Spleen (tissue), 11 donors: ENCODE results near the gene CTSK. TPM values are rescaled to one million over a fixed set of nuclear protein-coding genes. Genes with fewer than 3 reads are reported as not detected.

Source experiments
- DNase-seq: peaks from one replicate; pipeline ENCODE4 v3.0.0-alpha.2; 2020
- H3K27ac ChIP-seq, 8 donors: fragments of 200-600 bp; sonication (generic) in 7 of 8; 1 replicate in 4 of 8; 2 replicates in 4 of 8; pipeline versions ENCODE4 v1.5.0 to v1.8.0; 2016 to 2021; ENCODE audit warnings: inconsistent platforms in 4 of 8, mild to moderate bottlenecking in 4 of 8, moderate library complexity in 1 of 8
- H3K27me3 ChIP-seq, 7 donors: fragments of 200-600 bp; sonication (generic) in 6 of 7; replicated peaks in 1 of 7; 1 replicate in 4 of 7; 2 replicates in 3 of 7; pipeline versions ENCODE4 v1.5.0 to v1.8.0; 2016 to 2021; ENCODE audit warnings: inconsistent platforms in 3 of 7, mild to moderate bottlenecking in 1 of 7
- H3K36me3 ChIP-seq, 6 donors: fragments of 200-600 bp; sonication (generic) in 5 of 6; 1 replicate in 4 of 6; 2 replicates in 2 of 6; pipeline versions ENCODE4 v1.5.0 to v1.8.0; 2016 to 2021; ENCODE audit warnings: inconsistent platforms in 2 of 6
- H3K4me1 ChIP-seq, 6 donors: fragments of 200-600 bp; sonication (generic) in 5 of 6; 1 replicate in 3 of 6; 2 replicates in 3 of 6; pipeline versions ENCODE4 v1.5.0 to v1.8.0; 2016 to 2021; ENCODE audit warnings: inconsistent platforms in 3 of 6
- H3K4me3 ChIP-seq, 8 donors: fragments of 200-600 bp; sonication (generic) in 7 of 8; 1 replicate in 4 of 8; 2 replicates in 4 of 8; pipeline versions ENCODE4 v1.5.0 to v1.8.0; 2016 to 2021; ENCODE audit warnings: inconsistent platforms in 4 of 8, mild to moderate bottlenecking in 4 of 8, moderate library complexity in 2 of 8
- H3K9me3 ChIP-seq, 8 donors: fragments of 200-600 bp; sonication (generic) in 7 of 8; 1 replicate in 4 of 8; 2 replicates in 4 of 8; pipeline versions ENCODE4 v1.5.0 to v1.8.0; 2016 to 2021; ENCODE audit warnings: inconsistent platforms in 4 of 8
- POLR2A ChIP-seq, 3 donors: fragments of 450-650 bp; IDR thresholded peaks; one replicate each; pipeline ENCODE4 v1.5.1; 2017; ENCODE audit warnings: antibody characterized with exemption in 3 of 3, mild to moderate bottlenecking in 1 of 3
- POLR2AphosphoS5 ChIP-seq, 3 donors: sonication (generic); formaldehyde crosslinking; IDR thresholded peaks; one replicate each; pipeline ENCODE4 v1.5.1; 2017; ENCODE audit warnings: antibody characterized with exemption in 3 of 3
- WGBS, 5 donors: extraction: QIAGEN DNeasy Blood & Tissue Kit in 3 of 5; methylation state at CpG; one replicate each; pipeline versions ENCODE4 v1.1.5 to v1.1.7; 2013 to 2018; 5-methylcytosine and 5-hydroxymethylcytosine counted together
- intact Hi-C: fragments of 100-400 bp; cut with DNase I; formaldehyde crosslinking; loops from one replicate; pipeline ENCODE4 v1.15.0; 2023; ENCODE audit warnings: low total_unique reads
- polyA plus RNA-seq, 3 donors: library from polyadenylated mRNA; stranded (reverse); fragments of 200-250 nt; gene quantifications; one replicate each; pipeline ENCODE4 v1.2.1, GENCODE V29; 2013
- total RNA-seq, 7 donors: library from RNA; depleted of rRNA in 3 of 7; stranded (reverse); fragments of >200 nt in 3 of 7; fragmentation: NEBNext Ultra II Directional in 4 of 7; extraction: Animal tissue kit (Norgen Biotek cat#: 25700) in 4 of 7; gene quantifications; one replicate each; pipeline versions ENCODE4 v1.1.0 to v1.2.1, GENCODE V29; 2016 to 2021
- TF ChIP-seq, protein P1 (sequence below), 11 experiments: fragments of 200-600 bp in 7 of 11; fragments of 450-650 bp in 4 of 11; sonication (generic) in 4 of 11; IDR thresholded peaks in 8 of 11; conservative IDR thresholded peaks in 3 of 11; 1 replicate in 7 of 11; 2 replicates in 4 of 11; pipeline versions ENCODE4 v1.4.0 to v1.8.0; 2016 to 2021; ENCODE audit warnings: antibody characterized with exemption in 11 of 11, inconsistent platforms in 4 of 11, mild to moderate bottlenecking in 1 of 11
- donor health status: healthy with polysubstance abuse.
- donor health status: DM: no; HTN: no; CAD: no; lungs with moderate emphysema.
- donor health status: DM: no; HTN: no; CAD: no.
- donor health status: Bipolar disorder and iron deficiency.
- donor health status: healthy.
- donor health status: DM: no; HTN: no; CAD: no.
- donor health status: DM: yes; HTN: yes; CAD: no.

CTSK gene
- total and polyA plus RNA-seq, 10 donors: 11.5 to 68.2 (median 22.2) TPM

DNA sequence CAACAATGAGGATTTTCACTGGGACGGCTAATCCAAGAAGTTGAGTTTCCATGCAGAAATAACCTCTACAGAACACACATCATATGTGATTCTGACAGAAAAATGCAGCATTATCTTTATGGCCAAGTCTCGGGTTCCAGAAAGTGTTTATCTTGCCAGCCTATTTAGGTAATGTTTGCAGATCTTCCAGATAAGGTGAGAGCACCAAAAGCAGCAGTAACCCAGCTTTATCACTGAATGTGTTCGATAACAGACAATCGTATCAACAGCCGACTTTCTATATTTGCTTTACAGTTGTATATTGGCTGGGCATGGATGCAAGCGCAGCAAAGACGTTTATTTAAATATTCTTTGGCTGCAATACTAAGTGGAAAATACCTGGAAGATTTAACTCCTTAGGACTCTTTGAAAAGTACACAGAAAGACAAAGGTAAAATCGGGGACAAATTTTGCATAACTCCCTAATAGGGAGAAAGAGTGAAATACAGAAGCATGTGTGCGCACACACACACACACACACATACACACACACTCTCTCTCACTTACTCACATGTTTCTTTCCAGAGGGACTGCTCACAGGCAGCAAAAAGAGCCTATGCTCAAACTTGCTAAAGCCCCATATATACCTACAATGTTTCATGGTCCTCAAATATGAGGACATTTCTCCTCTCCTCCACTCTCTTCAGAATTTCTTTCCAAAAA, 3.0 kb upstream of the CTSK start:
- WGBS, 5 donors: 86 to 91% (median 89%) methylated on average over 9 of the region's 9 CpGs
- TF ChIP-seq POLR2AphosphoS5 (IDR thresholded peaks at IDR 0.05): no peak
- TF ChIP-seq, protein P1, sequence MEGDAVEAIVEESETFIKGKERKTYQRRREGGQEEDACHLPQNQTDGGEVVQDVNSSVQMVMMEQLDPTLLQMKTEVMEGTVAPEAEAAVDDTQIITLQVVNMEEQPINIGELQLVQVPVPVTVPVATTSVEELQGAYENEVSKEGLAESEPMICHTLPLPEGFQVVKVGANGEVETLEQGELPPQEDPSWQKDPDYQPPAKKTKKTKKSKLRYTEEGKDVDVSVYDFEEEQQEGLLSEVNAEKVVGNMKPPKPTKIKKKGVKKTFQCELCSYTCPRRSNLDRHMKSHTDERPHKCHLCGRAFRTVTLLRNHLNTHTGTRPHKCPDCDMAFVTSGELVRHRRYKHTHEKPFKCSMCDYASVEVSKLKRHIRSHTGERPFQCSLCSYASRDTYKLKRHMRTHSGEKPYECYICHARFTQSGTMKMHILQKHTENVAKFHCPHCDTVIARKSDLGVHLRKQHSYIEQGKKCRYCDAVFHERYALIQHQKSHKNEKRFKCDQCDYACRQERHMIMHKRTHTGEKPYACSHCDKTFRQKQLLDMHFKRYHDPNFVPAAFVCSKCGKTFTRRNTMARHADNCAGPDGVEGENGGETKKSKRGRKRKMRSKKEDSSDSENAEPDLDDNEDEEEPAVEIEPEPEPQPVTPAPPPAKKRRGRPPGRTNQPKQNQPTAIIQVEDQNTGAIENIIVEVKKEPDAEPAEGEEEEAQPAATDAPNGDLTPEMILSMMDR (IDR thresholded peaks at IDR 0.05 in 8 of 11, conservative IDR thresholded peaks at IDR 0.05 in 3 of 11): no peak
- TF ChIP-seq POLR2A (IDR thresholded peaks at IDR 0.05): no peak

DNA sequence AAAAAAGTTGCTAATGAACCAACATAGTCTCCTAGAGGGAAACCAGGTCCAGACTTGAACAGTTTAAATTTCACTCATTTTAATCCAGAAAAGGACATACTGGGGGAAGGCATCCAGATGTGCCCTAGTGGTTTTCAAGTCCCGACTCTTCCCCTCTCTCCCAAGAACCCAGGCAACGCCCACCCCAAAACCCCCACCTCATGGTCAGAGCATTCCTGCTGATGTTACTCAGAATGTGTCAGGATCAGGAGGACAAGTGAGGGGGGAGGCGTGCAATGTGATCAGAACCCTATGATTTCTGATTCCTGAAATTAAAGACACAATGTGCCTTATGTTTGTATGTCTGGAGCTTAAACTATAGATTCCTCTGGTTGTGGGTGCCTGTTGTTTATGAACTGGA, 1.6 kb upstream of the CTSK start:
- 81 to 91% (median 89%) methylated on average over 3 of the region's 3 CpGs for WGBS, 5 donors
- Histone ChIP-seq H3K36me3 (peaks cover 9 to 47% (median 41%) of the 10 kb centered on the region in 6 donors), H3K9me3 (no peaks in the 10 kb centered on the region), H3K27ac (no peak overlapping the region), H3K4me3 (no peak overlapping the region), H3K4me1 (peaks cover 6 to 28% (median 12%) of the 10 kb centered on the region in 6 donors), H3K27me3 (no peaks in the 10 kb centered on the region)
- DNase-seq: no peak
- TF ChIP-seq, protein P1 (IDR thresholded peaks at IDR 0.05 in 8 of 11, conservative IDR thresholded peaks at IDR 0.05 in 3 of 11): no peak
- TF ChIP-seq POLR2A (IDR thresholded peaks at IDR 0.05): no peak
- no peak for TF ChIP-seq POLR2AphosphoS5 (IDR thresholded peaks at IDR 0.05)
- intact Hi-C loops: no loop called here

More for the DNA sequence above, 3.0 kb upstream of the CTSK start:
- H3K4me1 ChIP-seq: peaks cover 6 to 28% (median 12%) of the 10 kb centered on the region in 6 donors
- no peaks in the 10 kb centered on the region for H3K27me3 ChIP-seq
- H3K27ac ChIP-seq: no peak overlapping the region
- no peak for DNase-seq
- no peak overlapping the region for H3K4me3 ChIP-seq
- peaks cover 9 to 62% (median 55%) of the 10 kb centered on the region in 6 donors for H3K36me3 ChIP-seq
- intact Hi-C loops: no loop called here
- no peaks in the 10 kb centered on the region for H3K9me3 ChIP-seq

DNA sequence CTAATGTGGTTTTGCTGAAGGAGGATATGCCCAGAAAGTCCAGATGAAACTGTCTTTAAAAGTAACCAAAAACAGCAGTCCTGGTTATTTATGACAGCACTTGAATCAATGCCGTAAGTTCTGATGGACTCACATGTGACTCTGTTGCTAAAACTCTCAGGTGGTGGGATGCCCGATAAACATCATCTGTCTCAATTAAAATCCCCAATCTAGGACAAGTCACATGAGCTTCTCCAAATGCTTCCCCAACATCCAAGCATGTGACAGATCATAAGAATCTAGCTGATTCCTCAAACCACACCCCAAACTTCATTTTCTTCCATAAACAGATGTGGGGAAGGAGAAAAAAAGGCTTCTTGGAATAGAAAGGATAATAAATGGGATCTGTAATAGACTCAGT, 786 bp upstream of the CTSK start:
- peaks cover 9 to 45% (median 33%) of the 10 kb centered on the region in 6 donors for H3K36me3 ChIP-seq
- no peak for DNase-seq
- peaks cover 6 to 28% (median 12%) of the 10 kb centered on the region in 6 donors for H3K4me1 ChIP-seq
- intact Hi-C loops: no loop called here
- H3K27me3 ChIP-seq: no peaks in the 10 kb centered on the region
- 60 to 91% (median 81%) methylated on average over 2 of the region's 2 CpGs for WGBS, 5 donors
- no peak overlapping the region for H3K27ac ChIP-seq
- H3K4me3 ChIP-seq: no peak overlapping the region
- no peak for TF ChIP-seq POLR2AphosphoS5 (IDR thresholded peaks at IDR 0.05)
- no peak for TF ChIP-seq POLR2A (IDR thresholded peaks at IDR 0.05)
- TF ChIP-seq, protein P1 (IDR thresholded peaks at IDR 0.05 in 8 of 11, conservative IDR thresholded peaks at IDR 0.05 in 3 of 11): no peak
- H3K9me3 ChIP-seq: no peaks in the 10 kb centered on the region

DNA sequence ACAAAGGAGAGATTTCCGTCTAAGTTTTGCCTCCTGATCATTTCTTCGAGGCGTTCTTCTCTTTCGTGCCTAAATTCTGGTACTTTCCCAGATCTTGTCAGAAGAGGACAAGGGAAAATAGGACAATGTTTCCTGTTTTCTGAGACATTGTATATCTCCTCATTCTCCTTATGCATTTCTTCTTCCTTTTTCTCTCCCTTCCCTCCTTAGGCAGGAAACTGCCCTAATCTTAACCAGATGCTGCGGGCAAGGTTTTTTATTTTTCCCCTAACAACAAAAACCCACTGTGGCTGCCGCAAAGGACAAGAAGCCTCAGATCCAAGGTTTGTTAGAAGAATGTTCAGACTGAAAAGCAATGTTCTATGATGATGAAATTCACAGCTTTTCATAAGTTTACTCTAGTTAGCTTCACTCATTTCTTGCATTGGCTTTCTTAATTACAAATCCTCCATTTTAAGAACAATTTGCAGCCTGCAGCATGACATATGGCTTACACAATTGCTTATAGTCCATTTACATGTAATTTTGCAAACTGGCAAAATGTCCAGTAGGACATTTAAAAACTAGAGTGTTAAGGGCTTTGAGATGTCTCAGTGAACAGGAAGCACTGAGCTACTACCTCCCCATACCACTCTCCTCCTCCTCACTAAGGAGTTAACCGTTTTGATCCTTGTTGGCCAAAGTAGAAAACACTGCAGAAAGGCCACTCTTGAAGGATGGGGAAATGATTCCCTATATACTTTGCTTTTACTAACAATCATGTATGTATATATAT, 624 bp downstream of the CTSK start:
- intact Hi-C loops: no loop called here

More for the DNA sequence above, 624 bp downstream of the CTSK start:
- Histone ChIP-seq H3K9me3 (no peaks in the 10 kb centered on the region), H3K27me3 (no peaks in the 10 kb centered on the region), H3K4me1 (peaks cover 6 to 28% (median 12%) of the 10 kb centered on the region in 6 donors), H3K36me3 (peaks cover 3 to 45% (median 19%) of the 10 kb centered on the region in 6 donors), H3K27ac (peak overlapping the region in 5 of 8 donors; percentile 6 to 45 (median 12)), H3K4me3 (peak overlapping the region in 5 of 8 donors; percentile 10 to 40 (median 19))
- no peak for DNase-seq
- TF ChIP-seq, protein P1 (IDR thresholded peaks at IDR 0.05 in 8 of 11, conservative IDR thresholded peaks at IDR 0.05 in 3 of 11): no peak
- TF ChIP-seq POLR2AphosphoS5 (IDR thresholded peaks at IDR 0.05) (no peak), POLR2A (IDR thresholded peaks at IDR 0.05) (no peak)
- 9 to 17% (median 16%) methylated on average over 7 of the region's 7 CpGs for WGBS, 5 donors
